Stimulated activated naive CD8-positive, alpha-beta T cell treated with anti-CD3 and anti-CD28 coated beads, Interleukin-15, amount 100 ng/mL, for 72 hours (primary cell): ENCODE results near the gene DCP1A.
"Not testable (repeated sequence)": the region's sequence is repeated elsewhere in the genome, so short reads cannot be mapped to it uniquely, and the experiment has no call there.

Experiments
- ATAC-seq: fragments of 150-1000 bp; cut with Tn5 transposase; 2 replicates; pipeline ENCODE4 v1.10.0; 2021; ENCODE audit warnings: mild to moderate bottlenecking, moderate library complexity
- DNase-seq, 2 donors: peaks; one replicate each; pipeline ENCODE4 v3.0.0; 2021 to 2022
- H3K27ac Mint-ChIP-seq, 2 donors: one replicate each; pipeline ENCODE4 v1.8.0; 2022; ENCODE audit warnings: mild to moderate bottlenecking in 2 of 2, mixed read lengths in 2 of 2, moderate library complexity in 2 of 2
- H3K27me3 Mint-ChIP-seq: one replicate; pipeline ENCODE4 v1.8.0; 2022; ENCODE audit warnings: mixed read lengths
- H3K4me1 Mint-ChIP-seq: one replicate; pipeline ENCODE4 v1.8.0; 2022; ENCODE audit warnings: mild to moderate bottlenecking, mixed read lengths
- H3K4me3 Mint-ChIP-seq, 2 donors: one replicate each; pipeline ENCODE4 v1.8.0; 2022; ENCODE audit warnings: mild to moderate bottlenecking in 2 of 2, mixed read lengths in 2 of 2, moderate library complexity in 1 of 2
- H3K9me3 Mint-ChIP-seq, 2 donors: one replicate each; pipeline ENCODE4 v1.8.0; 2022; ENCODE audit warnings: mixed read lengths in 2 of 2

The DCP1A gene

DNA sequence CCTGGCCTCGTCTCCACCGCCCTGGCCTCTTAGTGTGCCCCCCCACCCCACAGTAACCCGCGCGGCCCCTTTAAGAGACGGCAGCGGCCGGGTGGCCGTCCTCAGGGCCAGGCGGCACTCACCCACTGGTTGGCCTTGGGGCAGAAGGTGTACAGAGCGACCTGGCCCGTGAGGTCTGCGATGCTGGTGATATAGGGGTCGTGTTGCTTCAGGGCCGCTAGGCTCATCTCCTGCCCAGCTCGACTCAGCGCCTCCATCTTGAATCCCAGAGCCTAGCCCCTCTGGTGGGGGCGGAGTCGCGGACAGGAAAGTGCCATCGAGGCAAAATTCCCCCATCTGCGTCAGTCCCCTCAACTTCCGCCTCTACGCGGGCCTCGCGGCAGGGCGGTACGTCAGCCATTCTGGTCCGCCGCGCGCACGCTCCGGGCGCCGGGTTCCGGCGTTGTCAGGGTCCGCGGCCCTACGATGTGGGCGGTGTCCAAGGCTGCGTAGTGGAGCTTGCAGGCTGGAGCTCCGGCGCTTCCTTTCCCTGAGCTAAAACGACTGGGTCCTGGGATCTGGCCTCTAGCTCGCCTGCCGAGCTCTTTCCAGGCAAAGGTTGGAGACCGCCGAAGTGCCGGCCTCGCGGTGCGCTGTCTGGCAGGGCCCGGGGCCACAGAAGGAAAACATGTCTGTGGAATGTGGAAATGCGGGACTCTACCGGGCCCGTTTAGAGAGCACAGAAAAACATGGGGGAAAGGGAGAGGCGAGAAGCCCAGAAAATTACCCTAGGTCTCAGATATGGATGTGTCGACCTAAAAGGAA lies at the start of gene DCP1A:
Gene DCP1A, minus strand, starts transcription at position 283 of the 804 bp plus-strand sequence. Its CDS starts 26 bp downstream, at position 257.
- ATAC-seq (peak; percentile 98), DNase-seq (peak; percentile 97 to 98)
- Mint-ChIP-seq H3K27me3 (no peaks in the 10 kb centered on the region), H3K4me3 (peak within 1 kb of the TSS; percentile 99 to 100), H3K27ac (peak within 1 kb of the TSS; percentile 97 to 98), H3K9me3 (no peaks in the 10 kb centered on the region), H3K4me1 (peaks cover 33% of the 10 kb centered on the region)

DNA sequence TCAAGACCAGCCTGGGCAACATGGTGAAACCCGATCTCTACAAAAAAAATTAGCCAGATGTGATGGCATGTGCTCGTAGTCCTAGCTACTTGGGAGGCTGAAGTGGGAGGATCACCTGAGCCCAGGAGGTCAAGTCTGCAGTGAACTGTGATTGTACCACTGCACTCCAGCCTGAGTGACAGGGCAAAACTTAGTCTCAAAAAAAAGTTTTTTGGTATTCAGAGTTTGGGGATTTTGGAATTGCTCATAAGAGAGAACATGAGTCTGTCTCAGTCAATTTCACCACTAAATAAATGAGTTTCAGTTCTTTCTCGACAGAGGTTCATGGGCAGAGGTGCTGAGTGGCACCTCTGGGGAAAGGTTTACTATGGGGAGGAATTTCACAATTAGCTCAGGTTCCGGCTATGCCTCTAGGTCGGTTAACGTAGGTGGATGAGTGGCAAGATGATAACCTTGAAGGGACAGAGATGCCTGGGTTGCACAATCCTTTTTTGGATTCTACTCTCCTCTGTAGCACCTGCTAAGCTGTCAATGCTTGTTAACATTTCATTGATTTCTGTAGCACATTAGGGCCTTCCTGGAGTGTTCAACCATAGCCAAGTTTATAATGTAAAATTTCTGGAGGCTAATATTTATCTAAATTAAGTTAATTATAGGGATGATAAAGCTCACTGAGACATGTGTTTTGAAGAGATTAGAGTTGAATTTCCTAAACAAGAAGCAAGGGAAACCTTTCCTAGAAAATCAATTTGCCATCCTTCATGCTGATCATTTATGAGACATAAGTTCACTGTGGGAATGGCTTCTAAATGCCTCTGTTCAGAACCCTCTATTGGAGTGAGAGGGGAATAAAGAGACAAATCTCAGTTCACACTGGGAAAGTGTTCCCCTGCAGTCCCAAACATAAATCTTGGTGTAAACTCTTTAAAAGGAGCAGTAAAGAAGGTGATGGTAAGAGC lies 37.4 kb upstream of the DCP1A start:
- H3K4me1 Mint-ChIP-seq = no peaks in the 10 kb centered on the region
- H3K27ac Mint-ChIP-seq = peak overlapping the region in 1 of 2 donors; percentile 55
- ATAC-seq (no peak), DNase-seq (no peak)
- H3K9me3 Mint-ChIP-seq = no peaks in the 10 kb centered on the region
- no peak overlapping the region for H3K4me3 Mint-ChIP-seq
- peaks cover 33% of the 10 kb centered on the region for H3K27me3 Mint-ChIP-seq

DNA sequence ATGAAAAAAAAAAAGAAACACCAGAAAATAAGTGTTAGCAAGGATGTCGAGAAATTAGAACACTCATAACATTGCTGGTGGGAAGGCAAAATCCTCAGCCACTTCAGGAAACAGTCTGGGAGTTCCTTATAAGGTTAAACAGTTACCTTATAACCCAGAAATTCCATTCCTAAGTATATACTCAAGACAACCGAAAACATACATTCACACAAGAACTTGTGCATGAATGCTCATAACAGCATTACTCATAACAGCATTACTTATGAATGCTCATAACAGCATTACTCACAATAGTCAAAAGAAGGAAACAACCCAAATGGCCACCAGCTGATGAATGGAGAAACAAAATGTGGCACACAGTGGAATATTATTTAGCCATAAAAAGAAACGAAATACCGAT lies 34.8 kb upstream of the DCP1A start:
- H3K27ac Mint-ChIP-seq = no peak overlapping the region
- H3K27me3 Mint-ChIP-seq = peaks cover 37% of the 10 kb centered on the region
- ATAC-seq (no peak), DNase-seq (no peak)
- H3K4me3 Mint-ChIP-seq = no peak overlapping the region
- H3K9me3 Mint-ChIP-seq = no peaks in the 10 kb centered on the region
- no peaks in the 10 kb centered on the region for H3K4me1 Mint-ChIP-seq

DNA sequence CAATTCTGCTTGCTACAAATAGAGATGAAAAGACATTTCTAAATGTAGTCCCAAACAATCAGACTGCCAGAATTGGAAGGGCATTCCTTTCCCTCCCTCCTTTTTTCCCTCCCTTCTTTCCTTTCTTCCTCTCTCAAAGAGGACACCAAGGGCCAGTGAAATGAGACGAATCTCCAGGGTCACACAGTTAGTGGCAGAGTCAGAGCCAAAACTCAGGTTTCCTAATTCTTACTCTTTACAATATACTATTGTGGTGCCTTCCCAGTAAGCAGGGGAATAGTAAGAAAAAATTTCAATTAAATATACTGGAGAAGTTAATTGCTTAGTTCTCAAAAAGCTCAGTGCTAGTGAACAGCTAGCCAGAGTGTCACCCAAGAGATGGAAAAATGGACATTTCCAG lies 33.0 kb upstream of the DCP1A start:
- no peaks in the 10 kb centered on the region for H3K9me3 Mint-ChIP-seq
- no peaks in the 10 kb centered on the region for H3K4me1 Mint-ChIP-seq
- ATAC-seq (no peak), DNase-seq (no peak)
- peaks cover 26% of the 10 kb centered on the region for H3K27me3 Mint-ChIP-seq
- no peak overlapping the region for H3K4me3 Mint-ChIP-seq
- no peak overlapping the region for H3K27ac Mint-ChIP-seq

DNA sequence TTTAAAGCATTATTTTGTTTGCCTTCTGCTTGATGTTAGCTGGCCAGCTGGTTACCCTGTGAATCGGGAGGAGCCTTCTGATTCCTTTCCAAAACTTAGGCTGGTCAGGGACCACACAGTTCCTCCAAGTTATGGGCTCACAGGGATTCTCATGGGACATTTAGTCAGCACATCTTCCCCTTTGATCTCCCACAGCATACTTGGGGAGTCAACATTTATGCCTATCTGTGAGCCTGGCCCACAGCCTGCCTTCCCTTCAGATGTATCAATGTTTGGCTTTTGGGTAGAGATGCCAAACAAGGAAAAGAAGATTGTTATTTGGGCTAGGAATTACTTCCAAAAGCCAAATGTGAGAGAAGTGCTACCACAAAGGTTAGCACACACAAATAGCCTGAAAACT lies 32.6 kb upstream of the DCP1A start:
- no peak for DNase-seq
- H3K4me3 Mint-ChIP-seq = no peak overlapping the region
- no peak for ATAC-seq
- H3K9me3 Mint-ChIP-seq = no peaks in the 10 kb centered on the region
- H3K27ac Mint-ChIP-seq = no peak overlapping the region
- no peaks in the 10 kb centered on the region for H3K4me1 Mint-ChIP-seq
- H3K27me3 Mint-ChIP-seq = peaks cover 22% of the 10 kb centered on the region

DNA sequence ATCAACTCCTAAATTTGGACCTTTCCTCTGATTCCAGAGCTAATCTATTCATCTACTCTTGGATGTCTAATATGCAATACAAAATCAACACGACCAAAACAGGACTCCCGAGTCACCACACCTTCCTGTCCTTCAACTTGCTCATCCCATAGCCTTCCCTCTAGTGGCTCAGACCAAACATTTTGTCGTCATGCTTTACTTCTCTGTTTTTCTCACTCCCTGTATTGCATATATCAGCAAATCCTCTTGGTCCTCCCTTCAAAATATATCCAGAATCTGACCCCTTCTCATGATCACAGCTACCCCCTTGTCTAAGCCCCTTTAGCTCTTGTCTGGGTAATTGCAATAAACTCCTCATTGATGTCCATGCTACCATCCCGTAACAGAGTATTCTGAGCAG lies 30.5 kb upstream of the DCP1A start:
- ATAC-seq = no peak
- no peaks in the 10 kb centered on the region for H3K4me1 Mint-ChIP-seq
- peaks cover 22% of the 10 kb centered on the region for H3K27me3 Mint-ChIP-seq
- no peak for DNase-seq
- no peak overlapping the region for H3K4me3 Mint-ChIP-seq
- H3K9me3 Mint-ChIP-seq = no peaks in the 10 kb centered on the region
- H3K27ac Mint-ChIP-seq = no peak overlapping the region

DNA sequence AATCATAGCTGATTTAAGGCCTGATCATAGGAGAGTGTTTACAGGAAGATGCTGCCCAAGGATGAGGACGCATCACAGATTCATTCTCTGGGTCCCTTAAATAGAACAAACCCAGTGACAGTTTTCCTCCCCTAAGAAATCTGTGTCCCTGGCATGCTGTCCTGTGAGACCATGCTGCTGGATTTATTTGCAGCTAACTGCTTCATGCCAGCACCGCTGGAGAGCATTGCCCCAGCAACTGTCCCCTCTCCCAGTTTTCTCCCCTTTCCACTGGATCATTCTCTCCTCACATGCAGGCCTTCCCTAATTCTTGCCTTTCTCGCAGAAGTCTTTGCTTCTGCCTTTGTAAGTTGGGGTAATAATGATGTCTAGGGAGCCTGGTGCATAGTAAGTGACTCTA lies 29.3 kb upstream of the DCP1A start:
- no peak overlapping the region for H3K4me3 Mint-ChIP-seq
- DNase-seq = no peak
- H3K27me3 Mint-ChIP-seq = peaks cover 33% of the 10 kb centered on the region
- no peak overlapping the region for H3K27ac Mint-ChIP-seq
- no peaks in the 10 kb centered on the region for H3K4me1 Mint-ChIP-seq
- H3K9me3 Mint-ChIP-seq = no peaks in the 10 kb centered on the region
- no peak for ATAC-seq

DNA sequence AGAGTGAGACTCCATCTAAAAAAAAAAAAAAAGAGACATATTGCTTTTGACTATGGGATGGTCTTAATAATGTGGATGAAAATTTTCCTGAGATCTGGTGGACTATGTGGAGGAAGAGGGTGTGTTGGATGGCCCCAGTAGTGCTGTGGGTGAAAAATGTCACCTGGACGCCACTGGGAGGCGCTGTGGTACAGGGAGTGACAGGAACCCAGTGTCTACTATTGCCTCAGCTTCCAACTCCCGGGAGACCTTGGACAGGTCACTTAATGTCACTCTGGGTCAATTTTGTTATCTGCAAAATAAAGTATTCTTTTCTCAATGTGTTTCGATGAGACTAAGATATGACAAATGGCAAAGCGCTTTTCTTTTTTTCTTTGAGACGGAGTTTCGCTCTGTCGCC lies 27.7 kb upstream of the DCP1A start:
- no peak overlapping the region for H3K27ac Mint-ChIP-seq
- ATAC-seq = peak; percentile 93
- no peaks in the 10 kb centered on the region for H3K4me1 Mint-ChIP-seq
- no peak overlapping the region for H3K4me3 Mint-ChIP-seq
- H3K27me3 Mint-ChIP-seq = peaks cover 39% of the 10 kb centered on the region
- DNase-seq = peak; percentile 55 to 63
- no peaks in the 10 kb centered on the region for H3K9me3 Mint-ChIP-seq

DNA sequence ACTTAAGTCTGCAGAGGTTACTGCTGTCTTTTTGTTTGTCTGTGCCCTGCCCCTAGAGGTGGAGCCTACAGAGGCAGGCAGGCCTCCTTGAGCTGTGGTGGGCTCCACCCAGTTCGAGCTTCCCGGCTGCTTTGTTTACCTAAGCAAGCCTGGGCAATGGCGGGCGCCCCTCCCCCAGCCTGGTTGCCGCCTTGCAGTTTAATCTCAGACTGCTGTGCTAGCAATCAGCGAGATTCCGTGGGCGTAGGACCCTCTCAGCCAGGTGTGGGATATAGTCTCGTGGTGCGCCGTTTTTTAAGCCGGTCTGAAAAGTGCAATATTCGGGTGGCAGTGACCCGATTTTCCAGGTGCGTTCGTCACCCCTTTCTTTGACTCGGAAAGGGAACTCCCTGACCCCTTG lies 23.4 kb upstream of the DCP1A start:
- ATAC-seq, H3K27ac Mint-ChIP-seq, DNase-seq, H3K4me1 Mint-ChIP-seq, H3K9me3 Mint-ChIP-seq, H3K4me3 Mint-ChIP-seq: not testable (repeated sequence)
- peaks cover 24% of the 10 kb centered on the region for H3K27me3 Mint-ChIP-seq

DNA sequence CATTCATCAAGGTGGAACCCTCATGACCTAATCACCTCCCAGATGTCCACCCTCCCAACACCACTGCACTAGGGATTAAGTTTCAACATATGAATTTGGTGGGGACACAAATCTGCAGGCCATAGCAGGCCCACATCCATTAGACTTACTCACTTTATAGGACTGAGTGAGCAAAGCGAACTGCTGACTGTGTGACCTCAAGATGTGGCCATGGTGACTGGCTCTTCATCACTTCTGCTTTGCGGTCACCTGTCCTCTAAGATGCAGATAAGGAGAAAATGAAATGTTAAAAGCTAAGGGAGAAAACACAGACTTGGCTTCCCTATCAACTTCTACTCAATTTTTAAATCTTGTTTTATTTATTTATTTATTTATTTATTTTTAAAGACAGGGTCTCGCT lies 14.5 kb upstream of the DCP1A start:
- no peak for ATAC-seq
- no peak overlapping the region for H3K4me3 Mint-ChIP-seq
- no peaks in the 10 kb centered on the region for H3K9me3 Mint-ChIP-seq
- H3K4me1 Mint-ChIP-seq = no peaks in the 10 kb centered on the region
- no peaks in the 10 kb centered on the region for H3K27me3 Mint-ChIP-seq
- H3K27ac Mint-ChIP-seq = peak overlapping the region in 1 of 2 donors; percentile 34
- no peak for DNase-seq

DNA sequence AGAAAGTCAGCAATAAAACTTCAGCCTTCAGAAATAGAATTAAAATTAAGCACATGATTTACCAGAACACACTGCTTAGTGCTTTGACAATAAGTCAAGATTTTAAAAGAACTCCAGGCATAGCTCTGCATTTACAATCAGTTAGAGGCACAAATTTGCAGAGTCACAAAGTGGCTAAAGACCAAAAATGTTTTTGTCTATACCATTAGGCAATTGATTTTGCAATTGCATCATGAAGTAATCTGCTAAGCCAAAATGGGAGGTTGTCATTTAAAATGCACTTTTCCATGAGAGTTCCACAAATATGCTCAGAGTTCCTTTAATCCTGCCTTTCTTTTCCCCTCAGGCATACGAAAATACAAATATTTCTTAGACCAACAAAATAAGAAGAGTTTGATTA lies 10.1 kb upstream of the DCP1A start:
- no peaks in the 10 kb centered on the region for H3K9me3 Mint-ChIP-seq
- no peak for ATAC-seq
- H3K27ac Mint-ChIP-seq = peak overlapping the region in 1 of 2 donors; percentile 55
- H3K4me1 Mint-ChIP-seq = peaks cover 8% of the 10 kb centered on the region
- no peak for DNase-seq
- no peaks in the 10 kb centered on the region for H3K27me3 Mint-ChIP-seq
- no peak overlapping the region for H3K4me3 Mint-ChIP-seq

DNA sequence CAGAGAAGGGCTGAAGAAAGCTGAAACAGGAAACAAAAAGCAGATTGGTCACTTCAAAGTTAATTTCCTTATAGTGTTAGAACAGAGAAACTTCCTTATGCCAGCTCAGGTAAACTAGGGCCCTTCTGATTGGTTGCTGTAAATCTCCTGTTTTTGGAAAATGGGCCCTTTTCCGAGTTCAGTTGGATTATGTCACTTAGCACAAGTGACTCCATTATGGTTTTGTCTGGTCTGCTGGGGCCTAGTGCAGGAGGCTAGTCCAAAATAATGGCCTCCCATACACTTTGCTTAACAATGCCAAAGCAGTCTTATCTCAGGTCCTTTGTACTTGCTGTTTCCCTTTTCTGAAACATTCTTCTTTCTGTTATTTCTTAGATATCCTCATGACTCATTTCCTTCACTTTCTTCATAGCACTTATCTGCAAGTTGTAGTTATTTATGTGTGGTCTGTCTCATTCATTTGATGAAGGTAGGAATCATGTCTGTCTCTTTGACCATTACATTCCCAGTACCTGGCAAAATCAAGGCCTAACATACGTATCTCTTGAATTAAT lies 7.7 kb upstream of the DCP1A start:
- ATAC-seq = no peak
- H3K27ac Mint-ChIP-seq = no peak overlapping the region

DNA sequence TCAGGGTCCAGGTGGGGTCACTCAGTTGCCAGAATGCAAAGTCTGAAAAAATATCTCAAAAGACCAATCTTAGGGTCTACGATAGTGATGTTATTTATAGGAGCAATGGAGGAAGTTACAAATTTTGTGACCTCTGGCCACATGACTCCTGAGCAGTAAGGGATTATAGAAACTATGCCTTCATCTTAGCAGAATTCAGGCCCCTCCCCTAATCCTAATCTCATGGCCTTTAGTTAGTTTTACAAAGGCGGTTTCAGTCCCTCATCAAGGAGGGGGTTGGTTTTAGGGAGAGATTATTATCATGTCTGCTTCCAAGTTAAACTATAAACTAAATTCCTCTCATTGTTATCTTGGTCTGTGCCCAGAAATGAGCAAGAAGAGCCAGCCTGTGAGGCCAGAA lies 5.9 kb upstream of the DCP1A start:
- no peak overlapping the region for H3K27ac Mint-ChIP-seq
- DNase-seq (no peak), ATAC-seq (no peak)
- peaks cover 8% of the 10 kb centered on the region for H3K4me1 Mint-ChIP-seq
- no peaks in the 10 kb centered on the region for H3K9me3 Mint-ChIP-seq
- no peaks in the 10 kb centered on the region for H3K27me3 Mint-ChIP-seq
- no peak overlapping the region for H3K4me3 Mint-ChIP-seq

More for the DNA sequence above, 7.7 kb upstream of the DCP1A start:
- no peak for DNase-seq
- Mint-ChIP-seq H3K27me3 (no peaks in the 10 kb centered on the region), H3K4me1 (peaks cover 8% of the 10 kb centered on the region), H3K4me3 (no peak overlapping the region), H3K9me3 (no peaks in the 10 kb centered on the region)

DNA sequence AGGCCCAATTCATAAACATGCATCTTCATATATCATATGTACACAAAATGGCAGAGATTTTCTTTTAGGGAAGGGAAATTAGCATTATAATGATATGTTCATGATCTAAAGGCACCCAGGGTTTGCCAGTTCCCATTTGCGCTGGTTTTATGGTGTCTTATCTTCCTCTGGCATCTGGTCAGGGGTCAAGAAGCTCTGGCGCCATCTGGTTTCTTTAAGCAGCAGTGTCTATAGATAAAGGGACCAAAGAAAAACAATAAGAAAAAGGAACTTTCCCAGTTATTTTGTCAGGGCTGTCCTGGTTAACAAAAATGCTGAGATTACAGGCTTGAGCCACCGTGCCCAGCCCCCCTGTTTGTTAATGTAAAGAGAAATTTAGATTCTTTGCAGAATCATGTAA lies 3.3 kb upstream of the DCP1A start:
- Mint-ChIP-seq H3K4me1 (peaks cover 23% of the 10 kb centered on the region), H3K9me3 (no peaks in the 10 kb centered on the region), H3K4me3 (no peak overlapping the region), H3K27ac (no peak overlapping the region), H3K27me3 (no peaks in the 10 kb centered on the region)
- no peak for ATAC-seq
- DNase-seq = no peak

DNA sequence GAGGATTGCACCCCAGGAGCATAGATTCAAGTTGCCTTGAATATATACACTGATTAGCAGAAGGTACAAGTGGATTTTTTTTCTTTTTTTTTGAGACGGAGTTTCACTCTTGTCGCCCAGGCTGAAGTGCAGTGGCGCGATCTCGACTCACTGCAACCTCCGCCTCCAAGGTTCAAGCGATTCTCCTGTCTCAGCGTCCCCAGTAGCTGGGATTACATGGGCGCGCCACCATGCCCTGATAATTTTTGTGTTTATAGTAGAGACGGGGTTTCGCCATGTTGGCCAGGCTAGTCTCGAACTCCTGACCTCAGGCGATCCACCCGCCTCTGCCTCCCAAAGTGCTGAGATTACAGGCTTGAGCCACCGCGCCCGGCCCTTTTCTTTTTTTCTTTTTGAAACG lies 775 bp upstream of the DCP1A start:
- H3K27me3 Mint-ChIP-seq = not testable (repeated sequence)

DNA sequence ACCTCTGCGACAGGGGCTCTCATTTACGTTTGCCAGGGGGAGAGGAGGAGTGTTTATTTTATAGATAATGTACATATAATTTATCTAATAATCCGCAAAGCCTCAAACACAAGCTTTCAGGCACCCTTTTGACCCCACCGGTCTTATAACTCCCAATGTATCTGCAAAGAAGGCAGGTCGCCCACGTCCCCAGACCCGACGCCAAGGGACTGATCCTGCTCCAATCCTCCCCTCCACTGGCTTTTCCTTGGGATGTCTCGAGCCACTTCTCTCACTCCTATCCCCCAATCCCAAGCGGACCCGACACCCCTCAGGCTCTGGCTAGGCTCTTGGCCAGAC lies 452 bp downstream of the DCP1A start:
- ATAC-seq = no peak
- Mint-ChIP-seq H3K9me3 (no peaks in the 10 kb centered on the region), H3K4me3 (peak overlapping the region; percentile 99 to 100)

More for the DNA sequence above, 775 bp upstream of the DCP1A start:
- peaks cover 28% of the 10 kb centered on the region for H3K4me1 Mint-ChIP-seq
- H3K9me3 Mint-ChIP-seq, ATAC-seq, DNase-seq: not testable (repeated sequence)
- H3K27ac Mint-ChIP-seq = peak overlapping the region; percentile 97 to 98
- H3K4me3 Mint-ChIP-seq = peak overlapping the region; percentile 99 to 100

More for the DNA sequence above, 452 bp downstream of the DCP1A start:
- Mint-ChIP-seq H3K4me1 (peaks cover 36% of the 10 kb centered on the region), H3K27me3 (no peaks in the 10 kb centered on the region), H3K27ac (peak overlapping the region; percentile 97 to 98)
- DNase-seq = no peak
